ENCODE results near the gene PDP2. TPM values are rescaled to one million over a fixed set of nuclear protein-coding genes. Genes with fewer than 3 reads are reported as not detected.

PDP2 gene
- polyA plus RNA-seq, 1 donor from 2014 or later = 4.2 TPM

- H2AFZ ChIP-seq (ENCODE audit: low read depth, low read length) = no peak overlapping the region
- no peaks in the 10 kb centered on the region for H3K79me2 ChIP-seq (replicated peaks; ENCODE audit: insufficient read depth, low read length)
- no peak overlapping the region for H3K9ac ChIP-seq (ENCODE audit: low read length)
- H4K20me1 ChIP-seq (ENCODE audit: insufficient read depth) = no peaks in the 10 kb centered on the region
- no peaks in the 10 kb centered on the region for H3F3A ChIP-seq (ENCODE audit: insufficient read depth, low read length, poor library complexity, severe bottlenecking)
- no peaks in the 10 kb centered on the region for H3K9me3 ChIP-seq (ENCODE audit: low read length)
- no peaks in the 10 kb centered on the region for H3K9me2 ChIP-seq (ENCODE audit: insufficient read depth, low read length)
- no peaks in the 10 kb centered on the region for H3K36me3 ChIP-seq (ENCODE audit: insufficient read depth, low read length)
- H3K4me3 ChIP-seq (ENCODE audit: low read length) = no peak overlapping the region
- no peak overlapping the region for H3K27ac ChIP-seq (ENCODE audit: low read length)
- H3K4me2 ChIP-seq (ENCODE audit: low read length) = no peak overlapping the region
- TF ChIP-seq SMC3 (conservative IDR thresholded peaks at IDR 0.05; ENCODE audit: poor library complexity) (no peak), EP300 (conservative IDR thresholded peaks at IDR 0.05; ENCODE audit: poor library complexity, severe bottlenecking) (no peak), EZH2 (IDR thresholded peaks at IDR 0.05; ENCODE audit: borderline replicate concordance, insufficient read depth, low read length, poor library complexity, severe bottlenecking) (no peak), REST (IDR thresholded peaks at IDR 0.05; ENCODE audit: borderline replicate concordance) (no peak), MXI1 (conservative IDR thresholded peaks at IDR 0.05; ENCODE audit: poor library complexity, severe bottlenecking) (no peak), TAF1 (IDR thresholded peaks at IDR 0.05; ENCODE audit: low read depth) (no peak), POLR2AphosphoS5 (IDR thresholded peaks at IDR 0.05) (no peak), CTCF (IDR thresholded peaks at IDR 0.05; ENCODE audit: poor library complexity, severe bottlenecking) (no peak), RAD21 (conservative IDR thresholded peaks at IDR 0.05) (no peak)
- H3K27me3 ChIP-seq (ENCODE audit: insufficient read depth, low read depth, low read length) = no peaks in the 10 kb centered on the region
These were observed 20.6 kb downstream of the PDP2 start for GRCh38 chr16:66900721-66901441.

GRCh38 chr16:66901626-66902025 is 21.3 kb downstream of the PDP2 start:
- Histone ChIP-seq H3K27ac (ENCODE audit: low read length) (no peak overlapping the region), H3K9ac (ENCODE audit: low read length) (no peak overlapping the region), H4K20me1 (ENCODE audit: insufficient read depth) (no peaks in the 10 kb centered on the region), H2AFZ (ENCODE audit: low read depth, low read length) (no peak overlapping the region), H3K9me3 (ENCODE audit: low read length) (no peaks in the 10 kb centered on the region), H3K36me3 (ENCODE audit: insufficient read depth, low read length) (no peaks in the 10 kb centered on the region), H3K4me2 (ENCODE audit: low read length) (no peak overlapping the region), H3K79me2 (replicated peaks; ENCODE audit: insufficient read depth, low read length) (no peaks in the 10 kb centered on the region), H3K4me3 (ENCODE audit: low read length) (no peak overlapping the region), H3K9me2 (ENCODE audit: insufficient read depth, low read length) (no peaks in the 10 kb centered on the region), H3K27me3 (ENCODE audit: insufficient read depth, low read depth, low read length) (no peaks in the 10 kb centered on the region), H3F3A (ENCODE audit: insufficient read depth, low read length, poor library complexity, severe bottlenecking) (no peaks in the 10 kb centered on the region)
- TF ChIP-seq REST (IDR thresholded peaks at IDR 0.05; ENCODE audit: borderline replicate concordance) (no peak), RAD21 (conservative IDR thresholded peaks at IDR 0.05) (no peak), MXI1 (conservative IDR thresholded peaks at IDR 0.05; ENCODE audit: poor library complexity, severe bottlenecking) (no peak), POLR2AphosphoS5 (IDR thresholded peaks at IDR 0.05) (no peak), EZH2 (IDR thresholded peaks at IDR 0.05; ENCODE audit: borderline replicate concordance, insufficient read depth, low read length, poor library complexity, severe bottlenecking) (no peak), SMC3 (conservative IDR thresholded peaks at IDR 0.05; ENCODE audit: poor library complexity) (no peak), CTCF (IDR thresholded peaks at IDR 0.05; ENCODE audit: poor library complexity, severe bottlenecking) (no peak), TAF1 (IDR thresholded peaks at IDR 0.05; ENCODE audit: low read depth) (no peak), EP300 (conservative IDR thresholded peaks at IDR 0.05; ENCODE audit: poor library complexity, severe bottlenecking) (no peak)
